ENCODE results near the gene TNS2.

Gene TNS2

DNA sequence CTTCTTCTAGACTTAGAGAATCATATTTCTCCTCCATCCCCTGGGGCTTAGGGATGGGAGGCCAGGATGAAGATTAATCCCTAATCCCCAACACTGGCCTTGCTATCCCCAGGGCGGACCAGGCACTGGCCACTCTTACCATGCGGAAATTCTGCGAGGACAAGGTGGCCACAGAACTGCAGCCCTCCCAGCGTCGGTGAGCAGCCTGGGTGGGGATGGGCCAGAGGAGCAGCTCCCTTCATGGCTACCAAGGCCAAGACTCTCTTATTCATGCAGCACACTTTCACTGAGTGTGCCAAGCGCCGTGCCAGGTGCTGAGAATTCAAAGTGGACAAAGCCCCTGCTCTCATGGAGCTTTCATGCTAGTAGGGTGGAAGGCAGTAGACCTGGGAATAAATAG, 7.0 kb downstream of the TNS2 start:
- no peak for DNase-seq

DNA sequence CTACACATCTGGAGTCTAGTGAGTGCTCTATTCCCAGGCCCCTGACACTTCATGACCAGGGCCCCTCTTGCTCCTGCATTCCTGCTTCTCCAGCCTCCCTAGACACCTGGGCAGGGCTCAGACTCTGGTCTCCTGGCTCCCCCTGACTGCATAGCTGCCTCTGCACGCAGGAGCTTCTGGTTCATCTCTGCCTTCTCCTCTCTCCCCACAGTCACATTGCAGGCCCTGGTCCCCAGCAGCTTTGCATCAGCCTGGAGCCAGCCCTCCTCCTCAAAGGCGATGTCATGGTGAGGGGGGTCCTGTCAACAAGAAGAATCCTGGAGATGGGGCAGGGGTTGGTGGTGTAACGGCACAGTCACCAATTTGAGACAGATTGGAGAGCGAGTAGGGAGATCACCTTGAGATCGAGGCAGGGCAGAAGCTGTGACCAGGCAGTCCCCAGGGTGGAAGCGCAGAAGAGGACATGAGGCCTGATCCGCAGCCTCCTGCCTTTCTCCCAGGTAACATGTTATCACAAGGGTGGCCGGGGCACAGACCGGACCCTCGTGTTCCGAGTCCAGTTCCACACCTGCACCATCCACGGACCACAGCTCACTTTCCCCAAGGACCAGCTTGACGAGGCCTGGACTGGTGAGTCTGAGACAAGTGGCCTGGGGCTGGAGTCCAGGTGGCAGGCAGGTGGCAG, 8.1 kb downstream of the TNS2 start:
- DNase-seq = no peak

DNA sequence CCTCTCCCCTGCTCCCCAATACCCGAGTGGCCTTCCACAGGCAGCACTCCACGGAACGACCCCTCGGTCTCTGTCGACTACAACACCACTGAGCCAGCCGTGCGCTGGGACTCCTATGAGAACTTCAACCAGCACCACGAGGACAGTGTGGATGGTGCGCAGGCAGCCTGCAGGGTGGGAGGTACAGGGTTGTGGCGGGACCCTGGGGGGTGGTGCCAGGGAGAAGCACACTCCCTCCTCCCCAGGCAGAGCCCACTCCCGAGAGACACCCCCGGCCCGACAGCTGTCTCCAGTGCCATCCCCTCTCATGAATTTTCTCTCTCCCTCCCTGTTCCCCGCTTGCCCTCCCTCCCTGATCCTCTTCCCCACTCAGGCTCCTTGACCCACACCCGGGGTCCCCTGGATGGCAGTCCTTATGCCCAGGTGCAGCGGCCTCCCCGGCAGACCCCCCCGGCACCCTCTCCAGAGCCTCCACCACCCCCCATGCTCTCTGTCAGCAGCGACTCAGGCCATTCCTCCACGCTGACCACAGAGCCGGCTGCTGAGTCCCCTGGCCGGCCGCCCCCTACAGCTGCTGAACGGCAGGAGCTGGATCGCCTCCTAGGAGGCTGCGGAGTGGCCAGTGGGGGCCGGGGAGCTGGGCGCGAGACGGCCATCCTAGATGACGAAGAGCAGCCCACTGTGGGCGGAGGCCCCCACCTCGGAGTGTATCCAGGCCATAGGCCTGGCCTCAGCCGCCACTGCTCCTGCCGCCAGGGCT, 9.0 kb downstream of the TNS2 start:
- no peak for DNase-seq

DNA sequence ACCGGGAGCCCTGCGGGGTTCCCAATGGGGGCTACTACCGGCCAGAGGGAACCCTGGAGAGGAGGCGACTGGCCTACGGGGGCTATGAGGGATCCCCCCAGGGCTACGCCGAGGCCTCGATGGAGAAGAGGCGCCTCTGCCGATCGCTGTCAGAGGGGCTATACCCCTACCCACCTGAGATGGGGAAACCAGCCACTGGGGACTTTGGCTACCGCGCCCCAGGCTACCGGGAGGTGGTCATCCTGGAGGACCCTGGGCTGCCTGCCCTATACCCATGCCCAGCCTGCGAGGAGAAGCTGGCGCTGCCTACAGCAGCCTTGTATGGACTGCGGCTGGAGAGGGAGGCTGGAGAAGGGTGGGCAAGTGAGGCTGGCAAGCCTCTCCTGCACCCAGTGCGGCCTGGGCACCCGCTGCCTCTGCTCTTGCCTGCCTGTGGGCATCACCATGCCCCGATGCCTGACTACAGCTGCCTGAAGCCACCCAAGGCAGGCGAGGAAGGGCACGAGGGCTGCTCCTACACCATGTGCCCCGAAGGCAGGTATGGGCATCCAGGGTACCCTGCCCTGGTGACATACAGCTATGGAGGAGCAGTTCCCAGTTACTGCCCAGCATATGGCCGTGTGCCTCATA, 9.7 kb downstream of the TNS2 start:
- DNase-seq = no peak

DNA sequence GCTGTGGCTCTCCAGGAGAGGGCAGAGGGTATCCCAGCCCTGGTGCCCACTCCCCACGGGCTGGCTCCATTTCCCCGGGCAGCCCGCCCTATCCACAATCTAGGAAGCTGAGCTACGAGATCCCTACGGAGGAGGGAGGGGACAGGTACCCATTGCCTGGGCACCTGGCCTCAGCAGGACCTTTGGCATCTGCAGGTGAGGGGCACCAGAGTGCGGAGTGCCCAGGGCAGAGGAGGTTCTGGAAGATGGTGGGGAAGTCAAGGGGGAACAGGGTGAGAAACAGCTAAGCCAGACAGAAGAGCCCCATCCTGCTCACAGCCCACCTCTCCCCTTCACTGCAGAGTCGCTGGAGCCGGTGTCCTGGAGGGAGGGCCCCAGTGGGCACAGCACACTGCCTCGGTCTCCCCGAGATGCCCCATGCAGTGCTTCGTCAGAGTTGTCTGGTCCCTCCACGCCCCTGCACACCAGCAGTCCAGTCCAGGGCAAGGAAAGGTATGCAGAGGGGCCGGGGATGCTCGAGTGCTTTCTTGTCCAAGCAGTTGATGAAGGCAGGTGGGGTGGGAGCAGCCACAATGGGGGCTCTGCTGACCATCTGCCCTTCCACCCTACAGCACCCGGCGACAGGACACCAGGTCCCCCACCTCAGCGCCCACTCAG, 10.3 kb downstream of the TNS2 start:
- no peak for DNase-seq

DNA sequence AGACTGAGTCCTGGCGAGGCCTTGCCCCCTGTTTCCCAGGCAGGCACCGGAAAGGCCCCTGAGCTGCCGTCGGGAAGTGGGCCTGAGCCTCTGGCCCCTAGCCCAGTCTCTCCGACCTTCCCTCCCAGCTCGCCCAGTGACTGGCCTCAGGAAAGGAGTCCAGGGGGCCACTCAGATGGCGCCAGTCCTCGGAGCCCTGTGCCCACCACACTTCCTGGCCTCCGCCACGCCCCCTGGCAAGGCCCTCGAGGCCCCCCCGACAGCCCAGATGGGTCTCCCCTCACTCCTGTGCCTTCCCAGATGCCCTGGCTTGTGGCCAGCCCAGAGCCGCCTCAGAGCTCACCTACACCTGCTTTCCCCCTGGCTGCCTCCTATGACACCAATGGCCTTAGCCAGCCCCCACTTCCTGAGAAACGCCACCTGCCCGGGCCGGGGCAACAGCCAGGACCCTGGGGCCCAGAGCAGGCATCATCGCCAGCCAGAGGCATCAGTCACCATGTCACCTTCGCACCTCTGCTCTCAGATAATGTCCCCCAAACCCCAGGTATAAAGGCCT, 10.9 kb downstream of the TNS2 start:
- no peak for DNase-seq

DNA sequence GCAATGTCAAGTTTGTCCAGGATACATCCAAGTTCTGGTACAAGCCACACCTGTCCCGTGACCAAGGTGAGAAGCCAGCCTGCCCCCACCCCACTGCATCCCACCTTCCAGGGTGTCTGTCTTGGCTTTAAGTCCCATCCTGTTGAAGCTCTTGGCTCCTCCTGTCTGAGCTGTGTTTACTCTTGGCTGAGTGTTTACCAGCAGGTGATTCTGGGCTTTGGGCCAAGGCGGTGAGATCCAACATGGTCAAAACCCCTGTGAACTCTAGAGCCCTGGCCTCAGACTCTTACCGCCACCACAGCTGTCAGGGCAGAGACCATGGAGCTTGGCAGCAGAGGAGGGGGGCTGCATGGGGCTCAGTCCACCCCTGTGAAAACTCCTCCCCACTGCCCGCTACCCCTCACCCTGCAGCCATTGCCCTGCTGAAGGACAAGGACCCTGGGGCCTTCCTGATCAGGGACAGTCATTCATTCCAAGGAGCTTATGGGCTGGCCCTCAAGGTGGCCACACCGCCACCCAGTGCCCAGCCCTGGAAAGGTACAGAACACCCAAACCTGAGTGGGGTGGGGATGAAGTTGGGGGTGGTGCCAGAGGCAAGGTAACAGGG, 11.6 kb downstream of the TNS2 start:
- peak; percentile 88 for DNase-seq

DNA sequence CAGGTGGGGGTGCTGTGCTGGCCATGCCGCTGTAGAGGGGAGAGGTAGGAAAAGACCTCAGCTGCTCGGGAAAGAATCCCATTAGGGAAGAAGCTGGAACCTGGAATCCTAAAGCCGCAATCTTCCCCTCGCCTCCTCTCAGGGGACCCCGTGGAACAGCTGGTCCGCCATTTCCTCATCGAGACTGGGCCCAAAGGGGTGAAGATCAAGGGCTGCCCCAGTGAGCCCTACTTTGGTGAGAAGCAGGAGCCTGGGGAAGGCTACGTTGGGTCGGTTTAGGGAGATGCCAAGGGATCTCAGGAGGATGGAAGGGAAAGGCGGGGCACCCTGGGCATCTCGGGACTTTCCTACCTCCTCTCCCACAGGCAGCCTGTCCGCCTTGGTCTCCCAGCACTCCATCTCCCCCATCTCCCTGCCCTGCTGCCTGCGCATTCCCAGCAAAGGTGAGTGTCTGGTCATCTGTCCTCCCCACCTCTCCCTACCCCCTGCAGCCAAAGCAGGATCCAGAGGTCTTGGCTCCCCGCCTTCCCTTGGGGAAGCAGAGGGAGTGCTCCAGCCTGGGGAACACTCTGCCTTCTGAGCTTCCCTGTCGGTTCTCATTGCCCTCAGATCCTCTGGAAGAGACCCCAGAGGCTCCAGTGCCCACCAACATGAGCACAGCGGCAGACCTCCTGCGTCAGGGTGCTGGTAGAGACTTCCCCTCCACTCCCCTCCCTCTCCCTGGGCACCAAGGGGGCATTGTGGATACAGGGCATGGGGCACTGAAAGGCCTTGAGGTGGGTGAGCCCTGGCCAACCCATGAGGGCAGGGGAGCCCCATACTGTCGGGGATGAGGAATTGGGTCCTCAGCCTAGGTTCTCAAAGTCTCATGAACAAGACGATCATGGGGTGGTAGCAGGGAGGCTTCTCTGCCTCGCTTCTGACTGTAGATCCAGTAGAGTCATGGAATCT, 12.4 kb downstream of the TNS2 start:
- DNase-seq = no peak

DNA sequence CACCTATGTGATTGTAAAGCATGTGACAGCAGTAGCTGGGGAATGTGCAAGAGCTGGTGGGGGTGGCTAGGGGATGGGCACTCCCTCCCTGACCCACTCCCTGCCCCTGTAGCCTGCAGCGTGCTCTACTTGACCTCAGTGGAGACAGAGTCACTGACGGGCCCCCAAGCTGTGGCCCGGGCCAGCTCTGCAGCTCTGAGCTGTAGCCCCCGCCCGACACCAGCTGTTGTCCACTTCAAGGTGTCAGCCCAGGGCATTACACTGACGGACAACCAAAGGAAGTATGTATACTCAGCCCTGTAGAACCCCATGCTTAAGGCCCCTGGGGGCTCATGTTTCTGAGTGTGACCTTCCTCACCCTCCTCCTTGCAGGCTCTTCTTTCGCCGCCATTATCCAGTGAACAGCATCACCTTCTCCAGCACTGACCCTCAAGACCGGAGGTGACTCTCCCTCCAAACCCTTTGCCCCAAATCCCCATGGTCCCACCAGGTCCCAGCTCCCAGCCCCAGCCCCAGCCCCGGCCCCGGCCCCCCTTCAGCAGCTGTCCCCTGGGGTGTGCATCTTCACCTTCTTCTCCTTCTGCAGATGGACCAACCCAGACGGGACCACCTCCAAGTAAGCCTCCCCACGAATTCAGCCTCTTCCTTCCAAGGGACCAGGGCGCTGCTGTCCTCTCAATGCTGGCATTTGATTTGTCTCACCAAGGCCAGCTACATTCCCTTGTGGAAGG, 13.3 kb downstream of the TNS2 start:
- DNase-seq = no peak

DNA sequence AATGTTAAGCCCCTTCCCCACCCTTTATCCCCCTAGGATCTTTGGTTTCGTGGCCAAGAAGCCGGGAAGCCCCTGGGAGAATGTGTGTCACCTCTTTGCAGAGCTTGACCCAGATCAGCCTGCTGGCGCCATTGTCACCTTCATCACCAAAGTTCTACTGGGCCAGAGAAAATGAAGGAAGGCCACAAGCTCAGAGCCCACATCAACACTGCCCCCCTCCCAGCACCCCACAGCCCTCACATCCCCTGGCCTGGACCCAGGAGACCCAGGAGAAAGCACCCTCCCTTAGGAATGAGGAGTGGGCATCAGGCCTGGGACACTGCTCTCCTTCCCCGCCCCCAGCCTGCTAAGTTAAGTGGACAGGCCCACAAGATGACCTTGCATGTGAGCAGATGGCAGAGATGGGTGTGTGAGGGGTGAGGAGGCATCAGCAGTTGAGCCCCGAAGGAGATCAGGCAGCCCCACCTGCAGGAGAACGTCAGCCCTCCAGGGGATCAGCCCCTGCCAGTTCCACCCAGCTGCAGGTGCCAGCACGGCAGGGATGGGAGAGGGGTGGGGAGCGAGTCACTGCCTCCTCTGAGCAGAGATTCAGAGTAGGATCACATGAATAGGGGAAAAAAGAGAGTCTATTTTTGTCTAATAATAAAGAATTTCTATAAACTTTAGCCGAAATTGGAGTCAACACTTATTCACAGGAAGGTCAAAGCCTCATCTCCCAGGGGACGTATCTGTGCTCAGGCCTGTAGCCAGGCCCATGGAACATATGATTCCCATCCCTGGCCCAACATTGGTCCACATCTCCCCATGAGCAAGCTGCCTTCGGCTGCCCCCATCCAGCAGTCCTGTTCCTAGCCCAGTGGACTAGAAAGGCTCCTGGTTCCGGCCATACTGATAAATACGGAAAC, 14.1 kb downstream of the TNS2 start:
- no peak for DNase-seq

DNA sequence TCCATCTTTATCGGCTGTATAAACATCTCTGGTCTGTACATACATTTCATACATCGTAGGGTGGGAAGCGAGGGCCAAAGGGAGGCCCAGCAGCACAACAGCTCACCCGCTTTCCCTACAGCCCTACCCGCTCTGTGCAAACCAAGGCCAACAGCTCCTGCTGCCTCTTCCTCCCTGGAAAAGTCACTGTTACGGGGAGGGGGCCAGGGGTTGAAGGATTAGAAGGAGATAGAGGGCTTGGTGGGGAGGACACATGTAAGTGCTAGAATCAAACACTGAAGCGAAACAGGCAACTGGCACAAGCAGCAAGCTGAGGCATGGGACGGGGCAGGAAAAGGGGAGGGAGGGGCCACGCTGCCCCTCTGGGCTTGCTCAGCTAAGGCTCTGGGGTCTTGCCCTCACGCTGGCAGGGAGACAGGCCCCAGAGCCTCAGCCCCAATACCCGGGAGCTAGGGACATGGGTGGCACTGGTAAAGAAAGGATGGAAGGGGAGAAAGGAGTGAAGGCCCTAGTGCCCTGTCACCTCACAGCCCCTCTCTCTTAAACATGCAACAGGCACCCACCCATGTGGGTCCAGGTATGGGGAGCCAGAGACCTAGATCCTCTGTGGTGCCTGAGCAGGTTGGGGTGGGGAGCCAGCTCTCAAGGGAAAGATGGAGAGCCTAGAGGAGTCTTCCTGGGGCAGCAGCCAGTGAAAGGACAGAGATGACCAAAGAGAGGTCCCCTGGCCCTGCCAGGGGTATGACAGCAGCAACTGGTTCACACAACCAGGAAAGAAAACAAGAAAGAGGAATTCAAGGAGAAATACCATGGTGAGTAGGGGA, 15.0 kb downstream of the TNS2 start:
- DNase-seq = no peak

DNA sequence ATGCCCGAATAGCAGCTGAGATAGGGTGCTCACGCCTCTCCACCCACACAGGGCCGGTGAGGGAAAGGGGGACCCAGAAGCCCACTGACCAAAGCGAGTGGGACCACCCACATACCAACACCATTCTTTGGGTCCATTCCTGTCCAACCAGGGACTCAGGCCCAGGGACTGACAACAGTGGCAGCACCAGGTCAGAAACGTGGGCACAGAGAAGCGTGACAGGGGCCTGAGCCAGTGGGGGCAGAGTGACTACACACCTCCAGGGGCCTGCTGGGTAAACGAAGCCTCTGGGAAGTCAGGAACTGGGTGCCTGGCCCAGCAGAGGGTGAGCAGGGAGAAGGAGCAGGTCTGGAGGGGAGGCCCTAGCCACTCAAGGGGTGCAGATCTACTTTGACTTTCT, 15.6 kb downstream of the TNS2 start:
- no peak for DNase-seq

DNA sequence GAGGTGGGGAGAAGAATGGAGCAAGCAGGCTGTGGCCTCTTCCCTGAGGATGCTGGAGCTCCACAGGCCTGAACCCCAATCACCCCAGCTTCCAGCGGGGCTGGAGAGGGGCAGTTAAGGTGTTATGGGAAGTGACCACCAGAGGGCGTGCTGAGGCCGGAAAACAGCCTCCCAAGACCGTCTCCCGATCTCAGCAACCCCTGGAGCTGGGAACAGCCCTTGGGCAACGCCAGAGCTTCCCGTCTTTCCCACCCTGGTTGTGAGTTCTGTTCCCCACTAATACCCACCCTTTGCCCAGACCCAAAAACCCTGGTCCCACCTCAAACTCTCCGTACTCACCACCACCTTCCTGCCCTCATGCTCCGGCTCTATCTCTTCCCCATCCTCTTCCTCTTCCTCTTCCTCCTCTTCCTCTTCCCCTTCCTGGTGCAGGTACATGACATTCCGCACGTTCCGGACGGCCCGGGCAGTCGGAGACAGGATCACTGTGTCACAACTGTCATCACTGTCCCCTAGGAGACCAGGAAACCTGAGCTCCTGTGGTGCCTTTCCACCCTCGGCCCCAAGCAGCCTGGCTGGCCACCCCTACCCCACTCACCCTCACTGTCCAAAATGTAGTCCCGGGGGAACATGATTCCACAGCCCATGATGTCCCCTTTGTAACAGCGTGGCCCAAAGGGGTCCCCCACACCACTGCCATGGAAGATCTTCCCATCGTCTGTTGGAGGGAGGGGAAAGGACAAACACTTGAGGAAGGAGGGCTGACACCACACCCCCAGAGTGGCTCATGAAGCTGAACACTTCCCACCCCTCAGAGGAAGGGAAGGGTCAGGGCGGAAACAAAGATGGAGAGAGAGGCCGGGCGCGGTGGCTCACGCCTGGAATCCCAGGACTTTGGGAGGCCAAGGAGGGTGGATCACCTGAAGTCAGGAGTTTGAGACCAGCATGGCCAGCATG, 16.4 kb downstream of the TNS2 start:
- DNase-seq = peak; percentile 48

DNA sequence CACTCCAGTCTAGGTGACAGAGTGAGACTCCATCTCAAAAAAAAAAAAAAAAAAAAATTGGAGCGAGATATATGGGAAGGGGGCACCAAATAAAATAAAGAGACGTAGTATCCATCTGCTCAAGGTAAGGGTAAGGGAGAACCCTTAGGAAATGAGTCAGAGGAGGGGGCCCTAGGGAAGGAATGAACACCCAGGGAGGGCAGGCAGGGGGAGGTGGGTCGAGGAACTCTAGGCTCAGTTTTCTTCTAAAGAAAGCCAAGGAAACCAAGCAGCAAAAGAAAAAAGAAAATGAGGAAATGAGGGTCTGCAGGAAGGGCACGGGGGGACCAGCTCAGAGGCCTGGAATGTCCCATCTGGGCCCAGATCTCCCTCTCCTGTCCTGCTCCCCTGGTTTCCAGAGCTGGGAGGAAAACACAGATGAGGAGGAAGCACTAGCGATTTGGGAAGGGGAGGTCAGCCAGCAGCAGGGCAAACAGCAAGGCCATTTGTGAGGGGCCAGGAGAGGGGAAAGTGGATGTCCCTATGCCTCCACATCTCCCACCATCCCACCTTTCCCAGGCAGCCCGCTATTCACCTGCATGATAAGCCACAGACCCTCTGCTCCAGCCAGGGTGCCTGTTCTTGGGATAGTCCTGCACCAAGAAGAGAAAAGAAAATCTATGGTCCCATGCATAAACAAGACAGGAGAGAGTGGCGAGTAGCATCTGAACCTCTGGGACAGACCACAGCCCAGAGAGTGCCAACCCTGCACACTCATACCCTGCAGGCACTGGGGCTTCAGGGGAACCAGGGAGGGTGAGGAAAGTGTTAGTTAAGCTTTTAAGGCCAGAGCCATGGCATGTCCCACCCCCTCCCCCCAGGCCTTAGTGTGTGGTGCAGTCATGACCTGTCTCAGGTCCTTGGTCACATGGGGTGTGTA, 17.5 kb downstream of the TNS2 start:
- no peak for DNase-seq

DNA sequence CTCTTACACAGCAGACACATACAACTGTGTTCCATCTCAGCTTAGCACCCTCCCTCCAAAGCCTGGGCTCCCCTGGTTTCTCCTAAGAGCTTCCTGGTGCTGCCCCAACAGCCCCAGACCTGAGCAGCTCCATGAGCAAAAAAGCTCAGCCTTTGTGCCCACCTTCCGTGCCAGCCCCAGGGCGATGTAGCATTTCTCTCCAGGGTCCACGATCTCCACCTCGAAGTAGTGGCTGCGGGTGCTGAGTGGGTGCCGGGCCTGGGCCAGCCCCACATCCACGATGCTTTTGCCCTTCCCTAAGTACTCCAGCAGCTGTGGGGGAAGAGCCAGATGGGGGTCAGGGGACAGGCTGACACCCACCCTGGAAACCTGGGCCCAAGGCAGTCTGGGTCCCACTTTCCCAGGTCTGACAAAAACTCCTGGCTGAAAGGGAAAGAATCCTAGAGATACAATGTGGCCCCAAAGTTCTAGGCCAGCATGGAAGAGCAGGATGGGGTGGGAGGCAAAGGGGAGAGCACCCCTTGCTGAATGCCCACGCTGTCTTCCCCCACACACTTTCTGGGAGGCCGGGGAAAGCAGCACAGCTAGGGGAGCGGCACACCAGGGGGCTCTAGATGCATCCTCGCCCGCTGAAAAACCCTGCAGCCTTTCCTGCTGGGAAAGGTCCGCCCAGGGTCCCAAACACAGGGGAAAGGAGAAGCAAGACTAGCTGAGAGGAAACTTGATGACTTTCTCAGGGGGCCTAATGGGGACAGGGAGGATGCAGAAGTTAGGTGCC, 18.3 kb downstream of the TNS2 start:
- DNase-seq = no peak
